Esophagus muscularis mucosa (tissue), 4 donors: ENCODE data around the gene PLXNC1. TPM values are rescaled to one million over a fixed set of nuclear protein-coding genes. Genes with fewer than 3 reads are reported as not detected.

Experiments used
- DNase-seq: peaks from one replicate; pipeline ENCODE4 v3.0.0-alpha.2; 2017; ENCODE audit errors: extremely low spot score
- H3K27ac ChIP-seq, 4 donors: fragments of 200-600 bp; sonication (generic); replicated peaks in 1 of 4; 1 replicate in 3 of 4; 2 replicates in 1 of 4; pipeline ENCODE4 v1.5.1; 2016 to 2019; ENCODE audit warnings: mild to moderate bottlenecking in 1 of 4
- H3K27me3 ChIP-seq, 4 donors: fragments of 200-600 bp; sonication (generic); one replicate each; pipeline versions ENCODE4 v1.5.1 to v1.6.0; 2016 to 2019
- H3K36me3 ChIP-seq, 4 donors: fragments of 200-600 bp; sonication (generic); one replicate each; pipeline ENCODE4 v1.5.1; 2016 to 2019
- H3K4me1 ChIP-seq, 4 donors: fragments of 200-600 bp; sonication (generic); one replicate each; pipeline ENCODE4 v1.5.1; 2016 to 2019
- H3K4me3 ChIP-seq, 4 donors: fragments of 200-600 bp; sonication (generic); 1 replicate in 2 of 4; 2 replicates in 2 of 4; pipeline ENCODE4 v1.5.1; 2016 to 2019; ENCODE audit warnings: mild to moderate bottlenecking in 4 of 4, moderate library complexity in 1 of 4
- H3K9me3 ChIP-seq, 4 donors: fragments of 200-600 bp; sonication (generic); 1 replicate in 3 of 4; 2 replicates in 1 of 4; pipeline ENCODE4 v1.5.1; 2016 to 2019
- CTCF ChIP-seq, 3 experiments: fragments of 200-600 bp in 2 of 3; fragments of 450-650 bp in 1 of 3; sonication (generic) in 2 of 3; IDR thresholded peaks; one replicate each; pipeline ENCODE4 v1.5.1; 2017 to 2019; ENCODE audit warnings: antibody characterized with exemption in 3 of 3, mild to moderate bottlenecking in 2 of 3, moderate library complexity in 1 of 3
- EP300 ChIP-seq: sonication (generic); formaldehyde crosslinking; IDR thresholded peaks from one replicate; pipeline ENCODE4 v1.6.1; 2017; ENCODE audit warnings: antibody characterized with exemption
- POLR2A ChIP-seq: fragments of 450-650 bp; IDR thresholded peaks from one replicate; pipeline ENCODE4 v1.6.1; 2017; ENCODE audit warnings: antibody characterized with exemption, moderate library complexity, mild to moderate bottlenecking, low read depth
- POLR2AphosphoS5 ChIP-seq, 2 donors: sonication (generic); formaldehyde crosslinking; IDR thresholded peaks; one replicate each; pipeline ENCODE4 v1.6.1; 2017; ENCODE audit warnings: antibody characterized with exemption in 2 of 2
- WGBS: methylation state at CpG from one replicate; pipeline ENCODE4 v1.1.5; 2018; 5-methylcytosine and 5-hydroxymethylcytosine counted together
- intact Hi-C: fragments of 100-400 bp; cut with DNase I; formaldehyde crosslinking; loops from one replicate; pipeline ENCODE4 v1.15.1; 2023
- total RNA-seq, 4 donors: library from RNA; depleted of rRNA; stranded (reverse); fragments of >200 nt; gene quantifications; one replicate each; pipeline versions ENCODE4 v1.1.0 to v1.2.1, GENCODE V29; 2016

The PLXNC1 gene
- total RNA-seq, 4 donors from 2014 or later, result 4.0 to 12.3 (median 7.4) TPM

DNA sequence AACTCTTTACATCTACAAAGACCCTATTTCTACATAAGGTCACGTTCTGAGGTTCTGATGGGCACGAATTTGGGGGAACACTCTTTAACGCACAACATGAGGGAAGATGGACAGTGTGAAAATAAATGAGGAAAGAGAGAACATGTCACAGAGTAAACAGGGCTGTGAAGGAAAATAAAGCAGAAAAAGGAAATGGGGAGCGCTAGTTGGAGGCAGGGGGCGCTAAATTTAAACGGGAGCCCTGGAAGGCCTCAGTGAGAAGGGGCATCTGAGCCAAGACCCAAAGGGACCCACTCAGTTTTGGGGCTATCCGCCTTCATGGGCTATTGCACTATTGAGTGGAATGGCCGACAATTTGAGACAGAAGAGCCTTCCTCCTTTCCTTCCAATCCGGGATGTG is 50.5 kb downstream of the PLXNC1 start:
- no peak for TF ChIP-seq EP300
- no peak for TF ChIP-seq CTCF (IDR thresholded peaks at IDR 0.05)
- no peak for TF ChIP-seq POLR2A
- TF ChIP-seq POLR2AphosphoS5 (IDR thresholded peaks at IDR 0.05), result no peak
- WGBS, result 79% methylated on average over 9 of the region's 9 CpGs
- Histone ChIP-seq H3K4me1 (no peaks in the 10 kb centered on the region), H3K4me3 (no peak overlapping the region), H3K27ac (no peak overlapping the region), H3K9me3 (no peaks in the 10 kb centered on the region), H3K36me3 (no peaks in the 10 kb centered on the region), H3K27me3 (no peaks in the 10 kb centered on the region)
- DNase-seq, result no peak
- intact Hi-C loops, result no loop called here

- TF ChIP-seq EP300, result no peak
- TF ChIP-seq CTCF (IDR thresholded peaks at IDR 0.05), result no peak
- TF ChIP-seq POLR2AphosphoS5 (IDR thresholded peaks at IDR 0.05), result no peak
- no peak for TF ChIP-seq POLR2A
- 93% methylated on average over 5 of the region's 5 CpGs for WGBS
- intact Hi-C loops, result no loop called here
Measured at GRCh38 chr12:94200069-94200468, 51.7 kb downstream of the PLXNC1 start.

GRCh38 chr12:94200695-94201094 is 52.3 kb downstream of the PLXNC1 start:
- Histone ChIP-seq H3K4me3 (no peak overlapping the region), H3K4me1 (no peaks in the 10 kb centered on the region), H3K9me3 (no peaks in the 10 kb centered on the region), H3K27ac (no peak overlapping the region), H3K36me3 (no peaks in the 10 kb centered on the region), H3K27me3 (no peaks in the 10 kb centered on the region)
- 88% methylated on average over 1 of the region's 1 CpG for WGBS
- TF ChIP-seq POLR2A, result no peak
- no peak for TF ChIP-seq CTCF (IDR thresholded peaks at IDR 0.05)
- no peak for TF ChIP-seq EP300
- TF ChIP-seq POLR2AphosphoS5 (IDR thresholded peaks at IDR 0.05), result no peak
- no peak for DNase-seq
- intact Hi-C loops, result no loop called here

More at GRCh38 chr12:94200069-94200468, 51.7 kb downstream of the PLXNC1 start:
- no peak overlapping the region for H3K4me3 ChIP-seq
- H3K27me3 ChIP-seq, result no peaks in the 10 kb centered on the region
- DNase-seq, result no peak
- no peak overlapping the region for H3K27ac ChIP-seq
- no peaks in the 10 kb centered on the region for H3K4me1 ChIP-seq
- no peaks in the 10 kb centered on the region for H3K36me3 ChIP-seq
- H3K9me3 ChIP-seq, result no peaks in the 10 kb centered on the region

GRCh38 chr12:94202245-94203180 is 54.1 kb downstream of the PLXNC1 start:
- Histone ChIP-seq H3K36me3 (no peaks in the 10 kb centered on the region), H3K27ac (no peak overlapping the region), H3K9me3 (no peaks in the 10 kb centered on the region), H3K4me3 (no peak overlapping the region), H3K27me3 (no peaks in the 10 kb centered on the region), H3K4me1 (peaks cover 2 to 4% (median 3%) of the 10 kb centered on the region in 4 donors)
- WGBS, result 94% methylated on average over 7 of the region's 7 CpGs
- intact Hi-C loops, result no loop called here
- no peak for DNase-seq
- no peak for TF ChIP-seq POLR2AphosphoS5 (IDR thresholded peaks at IDR 0.05)
- no peak for TF ChIP-seq EP300
- TF ChIP-seq POLR2A, result no peak
- no peak for TF ChIP-seq CTCF (IDR thresholded peaks at IDR 0.05)
